Activated CD4-positive, alpha-beta T cell treated with anti-CD3 and anti-CD28 coated beads, Interleukin-2, amount 50 U/mL, for 4 hours (primary cell): Measurements from ENCODE around the gene TMEM167A.

Source experiments
- DNase-seq, 2 experiments: peaks; one replicate each; pipeline ENCODE4 v3.0.0-alpha.2; 2020

Gene TMEM167A

DNA sequence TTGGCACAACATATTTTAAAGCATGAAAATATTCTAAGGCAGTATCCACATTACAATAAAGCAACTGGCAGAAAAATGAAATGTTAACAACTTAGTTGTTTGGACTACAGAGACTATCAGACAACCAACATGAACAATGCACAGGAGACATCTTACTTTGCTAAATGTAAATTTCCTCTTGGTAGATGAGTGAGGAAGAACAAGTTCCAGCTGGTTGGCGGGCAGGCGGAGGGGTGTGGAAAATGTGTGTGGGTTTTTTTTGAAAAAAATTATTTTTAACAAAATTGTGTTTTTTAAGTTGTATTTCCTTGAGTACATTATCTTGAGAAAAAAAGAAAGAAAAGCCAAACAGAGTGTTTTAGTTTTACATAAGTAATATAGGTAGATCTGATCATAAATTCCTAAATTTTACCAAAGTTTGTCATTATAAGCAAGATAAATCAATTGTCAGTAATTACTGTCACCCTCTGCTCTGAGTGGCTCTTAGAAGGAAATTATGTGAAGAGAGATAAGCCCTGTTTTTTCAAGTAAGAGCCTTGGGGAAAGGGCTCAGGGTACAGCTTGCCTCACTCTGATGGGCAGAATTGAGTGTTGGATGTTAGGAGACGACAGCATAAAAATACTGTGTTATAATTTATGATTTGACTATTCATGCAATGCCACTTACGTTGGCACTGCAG, 42.5 kb downstream of the TMEM167A start:
- DNase-seq = no peak

- DNase-seq = no peak
Measured at GRCh38 chr5:83034036-83034435, 43.2 kb downstream of the TMEM167A start.

DNA sequence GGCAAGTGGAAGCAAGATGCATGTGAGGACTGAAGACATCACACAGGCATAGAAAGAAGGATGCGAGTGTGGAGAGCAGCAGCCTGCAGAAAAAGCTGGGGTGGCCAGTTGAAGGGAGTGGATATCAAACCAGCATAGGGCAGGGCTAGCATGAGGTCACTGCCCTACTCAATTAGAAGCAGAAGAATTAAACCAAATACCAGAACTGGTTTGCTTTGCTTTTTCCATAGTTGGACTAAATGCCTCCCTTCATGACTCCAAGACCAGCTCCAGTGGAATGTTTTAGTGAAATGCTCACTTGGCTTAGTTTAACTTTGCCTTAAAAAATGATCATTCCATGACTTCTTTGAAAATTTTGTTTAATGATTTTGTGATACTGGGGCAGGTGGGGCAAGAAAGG, 45.8 kb downstream of the TMEM167A start:
- no peak for DNase-seq

DNA sequence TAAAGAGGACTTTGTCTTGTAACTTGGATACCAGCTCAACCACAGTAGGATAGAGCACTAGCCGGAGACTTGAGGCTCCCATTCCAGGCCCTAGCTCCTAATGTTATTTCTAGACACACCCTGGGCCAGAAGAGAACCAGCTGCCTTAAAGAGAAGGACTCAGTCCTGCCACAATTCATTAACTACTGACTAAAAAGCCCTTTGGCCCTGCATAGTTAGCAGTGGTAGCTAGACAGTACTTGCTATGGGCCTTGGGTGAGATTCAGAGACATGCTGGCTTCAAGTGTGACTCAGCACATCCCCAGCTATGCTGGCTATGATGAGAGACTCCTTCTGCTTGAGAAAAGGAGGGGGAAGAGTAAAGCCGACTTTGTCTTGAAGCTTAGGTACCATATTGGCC, 47.3 kb downstream of the TMEM167A start:
- no peak for DNase-seq

- DNase-seq = no peak
Measured at GRCh38 chr5:83026930-83027687, 50.1 kb downstream of the TMEM167A start.

DNA sequence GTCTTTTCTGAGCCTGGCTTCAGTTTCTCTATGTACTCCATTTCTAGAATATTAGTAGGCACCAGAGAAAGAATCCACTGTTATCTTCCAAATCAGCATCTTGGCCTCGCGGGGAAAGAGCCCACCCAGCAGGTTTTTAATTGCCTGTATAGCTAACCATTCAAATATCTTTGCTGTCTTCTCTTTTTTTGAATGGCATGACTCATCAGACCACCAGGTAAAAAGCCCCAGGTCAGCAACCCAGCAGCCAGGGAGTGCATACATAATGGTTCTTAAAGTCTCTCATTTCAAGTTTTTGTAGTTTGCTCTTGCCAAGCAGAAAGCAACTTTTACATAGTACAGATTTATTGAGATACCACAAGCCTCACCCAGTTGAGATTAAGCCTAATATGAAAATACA, 50.7 kb downstream of the TMEM167A start:
- no peak for DNase-seq

- no peak for DNase-seq
Measured at GRCh38 chr5:83025690-83026478, 51.3 kb downstream of the TMEM167A start.

- DNase-seq = no peak
Measured at GRCh38 chr5:83022334-83022733, 54.9 kb downstream of the TMEM167A start.

DNA sequence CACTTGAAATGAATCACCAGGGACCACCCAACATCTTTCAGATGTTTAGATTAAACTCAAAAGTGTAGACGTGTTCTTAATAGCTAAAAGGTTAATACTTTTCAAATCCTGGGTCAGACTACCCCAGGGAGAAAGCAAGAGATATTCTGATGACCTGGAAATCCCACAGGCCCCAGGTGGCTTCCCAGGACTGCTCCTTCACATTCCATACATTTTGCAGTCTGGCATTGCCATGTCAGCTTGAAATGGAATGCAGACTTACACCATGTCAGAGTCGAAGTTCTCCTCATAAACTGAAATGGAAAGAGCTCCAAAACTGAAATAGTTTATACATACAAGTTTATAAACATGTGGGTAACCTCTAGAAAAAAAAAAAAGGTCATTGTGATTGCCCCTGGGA, 61.5 kb downstream of the TMEM167A start:
- no peak for DNase-seq

- no peak for DNase-seq
Measured at GRCh38 chr5:83011985-83012384, 65.2 kb downstream of the TMEM167A start.

DNA sequence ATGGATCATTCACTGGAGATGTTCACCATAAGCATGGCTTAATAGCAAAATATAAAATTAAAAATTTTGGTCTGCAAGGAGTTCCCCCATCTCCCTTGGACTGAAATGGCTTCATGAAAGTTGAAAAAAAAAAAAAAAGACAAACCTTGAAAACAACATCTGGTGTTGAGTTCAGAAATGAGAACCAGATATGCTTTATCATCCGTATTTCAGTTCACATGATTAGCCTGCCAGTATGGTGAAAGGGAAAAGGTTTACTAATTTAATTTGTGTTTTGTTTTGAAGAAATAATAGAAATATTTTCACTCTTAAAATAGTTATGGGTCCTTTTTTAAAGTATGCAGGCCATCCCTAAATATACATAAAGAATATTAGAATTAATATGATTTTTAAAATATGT, 67.8 kb downstream of the TMEM167A start:
- no peak for DNase-seq

DNA sequence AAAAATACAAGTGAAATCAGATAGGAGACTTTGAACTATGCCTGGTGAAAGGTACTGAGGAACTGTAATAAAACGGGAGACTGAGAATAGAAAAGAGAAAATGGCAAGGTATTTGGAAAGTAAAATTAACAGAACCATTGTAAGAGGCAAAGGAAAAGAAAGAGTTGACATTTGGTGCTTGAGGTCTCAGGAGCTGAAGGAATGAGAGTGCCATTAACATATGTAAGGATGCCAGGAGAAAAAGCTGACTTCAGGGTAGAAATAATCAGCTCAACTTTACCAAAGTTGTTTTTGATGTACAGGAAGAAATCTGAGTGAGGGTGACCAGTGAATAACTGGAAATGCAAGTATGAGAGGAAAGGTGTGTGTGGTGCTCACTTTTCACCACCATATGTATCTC, 69.4 kb downstream of the TMEM167A start:
- no peak for DNase-seq

DNA sequence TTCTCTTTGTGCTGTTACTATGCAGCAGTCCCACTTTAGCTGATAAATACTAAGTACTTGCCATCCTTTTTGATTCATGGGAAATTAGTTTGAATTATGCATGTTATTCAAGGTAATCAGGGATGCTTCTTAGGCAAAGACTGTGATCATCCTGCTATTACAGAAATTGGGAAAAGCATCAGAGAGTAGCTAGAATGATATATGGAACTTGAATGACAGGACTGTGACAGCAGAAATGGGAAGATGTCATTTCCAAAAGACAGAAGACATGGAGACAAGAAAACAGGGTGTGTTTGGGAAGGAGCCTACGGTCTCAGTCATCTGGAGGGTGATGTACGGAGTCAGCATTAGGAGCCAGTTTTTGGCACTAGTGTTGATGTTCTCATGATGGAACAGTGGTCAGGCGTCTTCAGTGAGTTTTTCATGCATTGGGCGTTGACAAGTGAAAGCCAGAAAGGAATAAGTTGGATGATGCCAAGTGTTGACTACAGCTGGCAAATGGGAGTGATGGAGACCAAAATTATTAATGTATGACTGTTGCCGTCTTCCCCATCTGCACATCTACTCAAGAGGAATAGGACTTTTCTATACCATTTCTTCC, 70.4 kb downstream of the TMEM167A start:
- DNase-seq = no peak

DNA sequence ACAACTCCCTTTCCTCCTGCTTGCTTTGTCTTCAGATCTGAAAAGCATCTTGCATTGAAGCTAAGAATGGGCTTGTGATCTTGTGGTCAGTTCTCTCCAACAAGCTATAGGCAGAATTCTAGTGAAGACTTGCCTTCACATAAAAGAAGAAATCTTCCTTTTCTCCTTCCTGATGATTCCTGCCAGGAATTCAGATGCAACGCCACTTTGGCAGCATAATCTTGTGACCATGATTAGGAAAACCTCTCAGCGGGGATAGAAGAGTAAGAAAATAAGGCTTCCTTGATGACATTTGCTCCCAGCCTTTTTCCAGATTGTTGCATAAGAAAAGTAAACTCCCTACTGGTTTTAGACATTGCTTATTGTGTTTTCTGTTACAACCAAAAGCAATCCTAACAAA, 73.4 kb downstream of the TMEM167A start:
- DNase-seq = no peak
